Effector CD4-positive, alpha-beta T cell (primary cell): ENCODE measurements around the gene CACNG5. TPM values are rescaled to one million over a fixed set of nuclear protein-coding genes. Genes with fewer than 3 reads are reported as not detected.

ENCODE experiments used
- DNase-seq: peaks from one replicate; pipeline ENCODE4 v3.0.0-alpha.2; 2020
- total RNA-seq: gene quantifications from one replicate; lab custom pipeline; 2026; lab: John Stamatoyannopoulos, UW

Gene CACNG5
- total RNA-seq = not detected

- DNase-seq = no peak
Observed at GRCh38 chr17:66834919-66835454, at the start of gene CACNG5. Gene CACNG5 (plus strand): TSS chr17:66835117. CDS start chr17:66877333, 42,216 bp downstream.

GRCh38 chr17:66786107-66786506 lies 48.8 kb upstream of the CACNG5 start:
- no peak for DNase-seq

GRCh38 chr17:66787914-66788313 lies 47.0 kb upstream of the CACNG5 start:
- DNase-seq = no peak

- DNase-seq = no peak
Observed at GRCh38 chr17:66789093-66789492, 45.8 kb upstream of the CACNG5 start.

- no peak for DNase-seq
Observed at GRCh38 chr17:66789961-66790437, 44.9 kb upstream of the CACNG5 start.

GRCh38 chr17:66790501-66791061 lies 44.3 kb upstream of the CACNG5 start:
- DNase-seq = no peak

- DNase-seq = no peak
Observed at GRCh38 chr17:66791347-66791746, 43.6 kb upstream of the CACNG5 start.

GRCh38 chr17:66793814-66794213 lies 41.1 kb upstream of the CACNG5 start:
- DNase-seq = no peak

GRCh38 chr17:66795486-66795885 lies 39.4 kb upstream of the CACNG5 start:
- no peak for DNase-seq

GRCh38 chr17:66799849-66800537 lies 34.9 kb upstream of the CACNG5 start:
- no peak for DNase-seq

- no peak for DNase-seq
Observed at GRCh38 chr17:66803474-66803951, 31.4 kb upstream of the CACNG5 start.

- no peak for DNase-seq
Observed at GRCh38 chr17:66805567-66805966, 29.4 kb upstream of the CACNG5 start.

GRCh38 chr17:66807182-66807581 lies 27.7 kb upstream of the CACNG5 start:
- DNase-seq = no peak

- no peak for DNase-seq
Observed at GRCh38 chr17:66809408-66809807, 25.5 kb upstream of the CACNG5 start.

GRCh38 chr17:66810951-66811682 lies 23.8 kb upstream of the CACNG5 start:
- DNase-seq = no peak

GRCh38 chr17:66811683-66812054 lies 23.2 kb upstream of the CACNG5 start:
- DNase-seq = no peak

- no peak for DNase-seq
Observed at GRCh38 chr17:66812571-66812970, 22.3 kb upstream of the CACNG5 start.

- no peak for DNase-seq
Observed at GRCh38 chr17:66813296-66813695, 21.6 kb upstream of the CACNG5 start.

- no peak for DNase-seq
Observed at GRCh38 chr17:66814026-66814425, 20.9 kb upstream of the CACNG5 start.

- DNase-seq = no peak
Observed at GRCh38 chr17:66814570-66814969, 20.3 kb upstream of the CACNG5 start.

- DNase-seq = no peak
Observed at GRCh38 chr17:66817750-66818149, 17.2 kb upstream of the CACNG5 start.

- no peak for DNase-seq
Observed at GRCh38 chr17:66819466-66819865, 15.5 kb upstream of the CACNG5 start.

- DNase-seq = no peak
Observed at GRCh38 chr17:66822009-66822408, 12.9 kb upstream of the CACNG5 start.

- no peak for DNase-seq
Observed at GRCh38 chr17:66826856-66827255, 8.1 kb upstream of the CACNG5 start.
